Astrocyte of the cerebellum (primary cell): Measurements from ENCODE around the gene C16orf92.

Experiments used
- DNase-seq: peaks from one replicate; pipeline ENCODE4 v3.0.0-alpha.2; 2011; ENCODE audit warnings: low read depth
- H3K4me3 ChIP-seq: 2 replicates; pipeline ENCODE4 v1.5.1; 2011; ENCODE audit warnings: mild to moderate bottlenecking, low read depth, low read length, moderate library complexity
- CTCF ChIP-seq: IDR thresholded peaks from 2 replicates; pipeline ENCODE4 v1.5.1; 2012; ENCODE audit warnings: low read length, low read depth, moderate library complexity, mild to moderate bottlenecking; ENCODE audit errors: missing control alignments
- in situ Hi-C: cut with HindIII; loops from 2 replicates; pipeline ENCODE4 v1.10.0; 2017; ENCODE audit warnings: low sequenced_read_pairs

The C16orf92 gene

GRCh38 chr16:30022887-30023286, at the start of gene C16orf92:
Gene C16orf92 (plus strand): TSS chr16:30023198. CDS start chr16:30023341, 143 bp downstream.
- no peak for TF ChIP-seq CTCF
- H3K4me3 ChIP-seq: no peak within 1 kb of the TSS
- in situ Hi-C loops: no loop called here
- DNase-seq: no peak

GRCh38 chr16:29973384-29974246, 49.4 kb upstream of the C16orf92 start, which contains the start of gene TAOK2:
Gene TAOK2 (plus strand): TSS chr16:29973868. CDS start chr16:29977773, 3,905 bp downstream.
- no peak for TF ChIP-seq CTCF
- in situ Hi-C loops: no loop called here
- peak; percentile 98 for DNase-seq
- H3K4me3 ChIP-seq: peak within 1 kb of the TSS; percentile 81

DNA sequence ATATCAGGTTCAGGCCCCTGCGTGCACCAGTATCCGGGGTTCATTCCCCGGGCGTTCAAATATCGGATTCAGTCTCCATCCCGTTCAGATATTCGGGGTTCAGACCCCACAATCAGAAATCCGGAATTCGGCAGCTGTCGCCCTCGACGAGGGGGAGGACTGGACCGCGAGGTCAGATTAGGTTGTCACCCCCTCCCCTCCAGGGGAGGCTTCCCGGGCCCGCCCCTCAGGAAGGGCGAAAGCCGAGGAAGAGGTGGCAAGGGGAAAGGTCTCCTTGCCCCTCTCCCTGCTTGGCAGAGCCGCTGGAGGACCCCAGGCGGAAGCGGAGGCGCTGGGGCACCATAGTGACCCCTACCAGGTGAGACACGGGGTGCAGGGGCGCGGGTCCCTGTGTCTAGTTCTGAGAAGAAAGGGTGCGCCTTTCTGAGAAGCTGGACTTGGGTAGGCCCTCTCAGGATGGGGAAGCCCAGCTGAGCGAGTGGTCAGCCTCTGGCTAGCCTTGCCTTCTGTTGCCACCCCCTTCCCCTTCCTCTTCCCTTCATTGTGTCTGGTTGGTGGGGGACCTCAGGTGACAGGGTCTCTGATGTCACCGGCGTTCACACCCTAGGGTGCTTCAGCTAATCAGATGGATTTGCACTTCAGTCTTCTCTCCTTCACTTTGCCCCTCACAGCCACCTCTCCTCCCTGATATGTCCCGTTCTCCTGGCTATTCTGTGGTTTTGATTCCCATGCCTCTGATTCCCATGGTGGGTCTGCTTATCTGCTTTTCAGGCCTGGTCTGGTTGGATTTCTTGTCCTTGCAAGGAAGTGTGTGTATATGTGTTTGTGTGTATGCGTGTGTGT, 48.5 kb upstream of the C16orf92 start:
- TF ChIP-seq CTCF: no peak
- DNase-seq: no peak
- in situ Hi-C loops: no loop called here
- peak overlapping the region; percentile 81 for H3K4me3 ChIP-seq

GRCh38 chr16:29975134-29975538, 47.9 kb upstream of the C16orf92 start:
- H3K4me3 ChIP-seq: peak overlapping the region; percentile 81
- in situ Hi-C loops: no loop called here
- TF ChIP-seq CTCF: no peak
- DNase-seq: no peak

DNA sequence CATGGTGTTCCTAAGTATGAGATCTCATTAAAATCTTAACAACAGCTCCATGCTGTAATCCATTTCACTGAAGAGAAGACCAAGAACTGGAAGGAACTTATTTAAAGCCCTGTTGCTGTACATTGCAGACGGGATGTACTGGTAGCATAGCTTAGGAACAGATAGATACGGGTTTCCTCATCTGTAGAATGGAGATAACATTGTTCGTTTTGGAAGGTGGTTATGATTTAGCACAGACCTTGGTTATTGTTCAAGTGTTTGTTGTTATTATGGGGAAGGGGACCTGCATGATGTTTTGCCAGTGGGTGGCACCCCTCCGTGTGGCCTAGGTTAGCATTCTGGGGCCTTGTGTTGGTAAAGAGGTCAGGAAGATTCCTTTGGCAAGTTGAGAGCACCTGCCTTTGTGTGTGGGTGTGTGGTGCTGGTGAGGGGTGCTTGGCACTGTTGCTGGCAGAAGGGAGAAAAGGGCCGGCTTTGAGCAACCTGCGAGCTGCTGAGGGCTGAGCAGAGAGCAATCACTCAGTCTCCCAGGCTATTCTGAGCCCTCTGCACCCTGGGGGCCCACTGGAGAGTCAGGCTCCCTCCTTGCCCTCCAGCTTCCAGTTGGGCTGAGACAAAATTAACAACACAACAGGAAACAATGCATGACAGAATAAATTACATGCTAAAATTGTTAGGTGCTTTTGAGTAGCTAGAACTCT, 47.0 kb upstream of the C16orf92 start:
- TF ChIP-seq CTCF: no peak
- H3K4me3 ChIP-seq: peak overlapping the region; percentile 81
- DNase-seq: no peak
- in situ Hi-C loops: no loop called here
